ENCODE measurements around the gene CRB3.

- TF ChIP-seq POLR2A (IDR thresholded peaks at IDR 0.05), result no peak
- TF ChIP-seq CTCF (IDR thresholded peaks at IDR 0.05), result no peak
Observed at GRCh38 chr19:6442087-6442688, 21.9 kb upstream of the CRB3 start.
